NCI-H1105 (cell line): ENCODE measurements around the gene ZFP36L1.

ENCODE experiments used
- DNase-seq: peaks from one replicate; lab custom pipeline; 2025; lab: John Stamatoyannopoulos, UW

ZFP36L1 gene

DNA sequence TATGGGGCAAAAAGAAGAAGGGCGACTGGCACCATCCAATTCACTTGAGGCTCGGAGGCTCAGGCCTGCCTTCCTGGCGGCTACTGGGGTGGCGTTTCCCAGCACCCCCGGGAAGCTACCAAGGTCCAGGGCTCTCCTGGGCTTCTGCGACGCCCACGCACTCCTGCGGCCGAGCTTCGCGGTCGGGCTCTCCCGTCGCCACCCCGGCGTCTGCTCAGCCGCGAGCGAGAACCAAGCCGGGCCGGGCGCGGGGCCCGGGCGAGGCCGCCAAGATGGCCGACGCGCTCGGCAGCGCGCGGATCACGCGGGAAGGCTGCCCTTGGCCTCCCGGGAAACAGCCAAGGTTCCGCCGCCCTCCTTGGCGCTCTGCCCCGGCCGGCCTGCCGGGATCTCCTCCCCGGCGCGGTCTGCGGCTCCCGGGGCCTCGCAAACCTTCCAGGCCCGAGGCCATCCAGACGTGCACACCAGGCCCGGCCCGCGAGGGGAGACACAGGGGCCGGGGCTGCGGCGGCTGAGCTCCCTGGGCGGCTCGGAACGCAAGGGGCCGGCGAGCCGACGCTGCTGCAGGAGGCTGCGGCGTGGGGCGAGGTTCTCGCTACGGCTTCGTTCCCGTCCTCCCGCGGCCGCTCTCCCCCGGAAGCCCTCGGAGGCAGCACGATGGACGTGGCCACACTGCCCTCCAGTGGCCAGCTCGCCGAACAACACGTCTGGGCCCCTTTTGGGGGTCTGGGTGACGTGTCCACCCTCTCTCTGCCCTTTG is 23.5 kb upstream of the ZFP36L1 start:
- peak; percentile 92 for DNase-seq

DNA sequence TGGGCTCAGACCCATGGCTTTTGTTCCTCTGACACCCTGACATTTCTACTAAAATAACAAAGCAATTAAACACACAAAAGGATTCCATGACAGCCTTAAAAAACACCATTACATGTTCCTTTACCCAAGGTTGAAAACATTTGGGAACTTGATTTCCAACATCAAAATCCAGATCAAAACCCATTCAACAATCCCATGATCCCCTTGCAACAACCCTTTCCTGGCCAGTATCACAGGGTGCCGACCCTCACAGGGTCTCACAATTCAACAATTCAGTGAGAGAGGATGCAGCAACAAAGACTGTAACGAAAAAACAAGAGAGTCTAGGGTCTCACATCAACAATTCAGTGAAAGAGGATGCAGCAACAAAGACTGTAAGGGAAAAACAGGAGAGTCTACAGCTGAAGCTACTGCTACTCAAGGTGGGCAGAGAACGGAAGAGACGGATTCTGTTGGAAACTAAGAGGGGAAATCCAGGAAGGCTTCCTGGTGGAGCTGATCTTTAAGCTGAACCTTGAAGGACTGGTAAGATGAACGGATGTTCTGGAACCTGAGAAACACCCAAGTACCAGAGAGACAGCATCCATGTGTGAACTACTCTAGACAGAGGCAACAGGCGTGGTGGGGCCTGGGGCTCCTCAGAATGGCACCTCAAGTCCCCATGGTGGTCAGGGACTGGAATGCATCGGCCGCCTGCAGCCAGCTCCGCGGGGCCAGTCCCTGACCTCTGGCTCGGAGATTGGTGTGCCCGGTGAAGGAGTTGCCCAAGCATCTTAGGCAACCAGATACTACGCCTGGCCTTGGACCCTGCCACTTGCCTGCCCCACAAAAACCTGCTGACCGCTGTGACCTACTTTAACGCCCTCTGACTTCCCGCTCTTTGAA is 22.7 kb upstream of the ZFP36L1 start:
- DNase-seq: no peak

DNA sequence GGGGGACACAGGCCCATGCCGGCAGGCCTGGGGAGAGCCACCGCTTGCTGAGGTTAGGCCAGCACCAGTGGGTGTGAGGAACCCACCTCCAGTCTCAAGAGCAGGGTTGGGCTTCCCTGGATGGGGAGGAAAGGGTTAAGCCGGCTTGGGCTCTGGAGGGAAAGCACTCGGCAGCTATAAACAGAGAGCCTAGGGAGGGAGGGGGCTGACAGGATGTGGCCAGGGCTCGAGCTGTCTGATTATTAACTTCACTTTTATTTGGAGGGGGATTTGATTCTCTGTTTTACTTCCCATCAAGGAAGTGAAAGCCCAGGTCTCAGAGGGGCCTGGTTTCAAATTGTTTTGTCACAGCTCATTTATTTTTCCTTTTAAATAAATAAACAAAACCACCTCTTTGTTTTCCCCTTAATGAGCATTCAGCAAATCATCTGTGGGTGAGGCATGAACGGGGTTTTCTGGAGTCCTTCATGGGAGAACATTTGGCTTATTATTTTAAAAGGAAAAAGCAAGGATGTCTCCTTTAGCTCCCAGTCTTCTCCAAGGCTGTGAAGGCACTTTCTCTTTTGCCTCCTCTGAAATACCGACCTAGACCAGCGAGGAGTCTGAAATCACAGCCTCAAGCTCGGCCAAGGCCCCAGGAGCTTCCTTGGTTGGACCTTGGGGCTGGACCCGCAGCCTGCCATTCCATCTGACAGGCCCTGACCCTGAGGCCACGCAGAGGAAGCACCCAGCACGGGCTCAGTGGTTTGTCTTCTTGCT is 21.9 kb upstream of the ZFP36L1 start:
- DNase-seq: no peak

DNA sequence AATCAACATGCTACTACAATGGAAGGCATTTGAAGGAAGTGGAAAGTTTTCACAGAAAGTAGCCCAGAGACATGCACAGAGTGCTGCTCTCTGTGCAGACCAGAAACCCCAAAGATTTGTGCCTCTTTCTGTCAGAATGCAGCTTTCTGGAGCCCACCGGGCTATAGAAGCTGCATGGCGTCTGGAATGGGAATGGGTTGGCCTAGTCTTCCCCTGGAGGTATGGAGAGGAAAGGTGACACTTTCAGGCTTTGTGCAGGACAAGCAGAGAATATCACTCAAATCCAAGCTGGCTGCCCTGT is 21.3 kb upstream of the ZFP36L1 start:
- DNase-seq: no peak

DNA sequence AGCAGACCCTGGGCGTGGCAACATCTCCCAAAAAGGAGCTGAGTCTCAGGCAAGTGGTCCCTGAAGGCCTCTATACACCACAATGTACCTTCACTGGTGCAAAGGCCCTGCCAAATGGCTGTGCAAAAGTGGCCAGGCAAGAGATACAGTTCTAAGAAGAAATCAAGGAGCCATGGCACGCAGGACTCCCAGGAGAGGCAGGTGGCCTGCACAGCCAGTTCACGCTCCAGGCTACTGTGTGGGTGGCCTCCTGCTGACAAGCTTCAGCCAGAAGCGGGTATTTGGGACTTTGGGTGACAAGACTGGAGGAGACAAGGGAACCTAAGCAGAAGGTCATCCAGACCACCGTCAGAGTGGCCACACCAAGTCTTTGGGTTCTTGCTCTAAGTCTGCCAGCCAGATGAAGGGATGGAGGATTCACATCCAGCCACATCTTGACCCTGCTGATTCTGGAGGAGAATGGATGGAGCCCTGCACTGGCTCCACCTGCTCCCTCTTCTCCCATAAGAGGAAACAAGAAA is 20.5 kb upstream of the ZFP36L1 start:
- DNase-seq: no peak

DNA sequence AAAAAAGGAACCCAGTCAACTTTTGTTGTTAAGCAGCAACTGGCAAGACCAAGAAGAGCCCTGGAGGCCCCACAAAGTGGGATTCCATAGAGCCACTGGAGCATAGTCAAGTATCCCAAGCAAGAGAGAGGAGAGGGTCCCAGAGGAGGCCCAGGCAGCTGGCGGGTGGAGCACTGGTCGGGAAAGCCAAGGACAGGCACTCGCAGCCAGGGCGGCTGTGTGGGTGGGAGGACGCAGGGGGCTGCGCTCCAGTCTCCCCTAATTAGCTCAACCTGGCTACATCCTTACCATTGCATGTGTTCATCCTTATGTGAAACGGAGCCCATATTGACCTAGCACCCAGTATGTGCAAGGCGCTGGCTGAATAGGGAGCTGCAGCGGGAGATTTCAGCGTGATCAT is 18.3 kb upstream of the ZFP36L1 start:
- no peak for DNase-seq

DNA sequence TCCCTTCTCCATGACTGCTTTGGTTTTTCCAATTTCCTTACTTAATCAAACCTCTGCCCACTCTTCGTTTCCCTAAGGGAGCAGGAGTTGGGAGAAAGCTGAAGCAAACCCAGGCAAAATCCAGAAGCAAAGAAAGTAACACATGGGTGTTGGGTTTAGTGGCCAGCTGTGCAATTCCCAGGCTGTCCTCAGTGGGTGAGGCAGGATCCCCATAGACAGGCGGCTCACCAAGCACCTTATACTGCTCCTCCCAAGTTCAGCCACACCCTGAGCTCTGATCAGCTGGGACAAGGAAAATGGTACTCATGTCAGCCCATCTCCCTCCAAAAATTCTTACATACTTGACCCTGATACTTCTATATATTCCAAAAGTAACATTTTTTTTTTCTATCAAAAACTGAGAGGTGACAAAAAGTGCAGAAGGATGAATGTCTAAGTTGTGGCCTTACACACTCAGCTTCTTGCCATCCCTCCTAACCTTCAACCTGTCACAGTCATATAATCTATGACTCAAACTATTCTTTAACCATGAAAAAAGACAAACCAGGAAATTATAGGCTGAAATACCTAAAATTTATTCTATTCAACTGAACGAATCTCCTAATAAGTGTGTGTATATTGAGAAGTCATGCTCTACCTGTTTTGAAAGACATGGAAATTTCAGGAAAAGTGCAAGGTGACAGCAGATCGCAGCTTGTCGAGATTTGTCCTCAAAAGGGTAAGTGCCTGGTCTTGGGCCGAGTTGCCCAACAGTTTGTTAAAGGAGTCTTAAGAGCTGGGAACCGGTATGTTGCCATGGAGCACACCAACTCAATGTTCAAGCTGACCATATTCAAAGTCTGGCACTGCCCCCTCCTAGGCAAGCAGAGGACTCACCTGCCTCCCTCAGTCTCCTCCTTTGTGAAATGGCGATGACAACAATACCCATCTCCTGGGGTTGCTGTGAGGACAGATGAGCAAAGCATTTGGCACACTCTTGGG is 17.6 kb upstream of the ZFP36L1 start:
- DNase-seq: no peak

DNA sequence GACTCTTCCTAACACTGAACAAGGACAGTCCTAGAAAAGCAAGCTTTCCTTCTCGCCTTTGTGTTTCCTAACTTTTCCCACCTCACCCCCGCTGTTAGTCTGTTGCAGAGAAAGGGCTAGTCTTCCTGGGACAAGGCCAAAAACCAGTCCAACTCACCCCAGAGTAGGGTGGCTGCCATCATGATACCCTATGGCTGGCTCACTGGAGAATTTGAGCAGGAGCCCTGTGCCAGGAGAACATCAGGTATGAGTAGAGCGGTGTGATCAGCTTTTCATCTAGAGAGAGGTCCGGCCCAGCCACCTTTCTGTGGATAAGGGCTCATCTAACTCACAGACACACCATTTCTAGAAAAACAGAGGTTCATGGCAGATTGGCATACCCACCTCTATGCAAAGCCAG is 16.7 kb upstream of the ZFP36L1 start:
- DNase-seq: no peak

DNA sequence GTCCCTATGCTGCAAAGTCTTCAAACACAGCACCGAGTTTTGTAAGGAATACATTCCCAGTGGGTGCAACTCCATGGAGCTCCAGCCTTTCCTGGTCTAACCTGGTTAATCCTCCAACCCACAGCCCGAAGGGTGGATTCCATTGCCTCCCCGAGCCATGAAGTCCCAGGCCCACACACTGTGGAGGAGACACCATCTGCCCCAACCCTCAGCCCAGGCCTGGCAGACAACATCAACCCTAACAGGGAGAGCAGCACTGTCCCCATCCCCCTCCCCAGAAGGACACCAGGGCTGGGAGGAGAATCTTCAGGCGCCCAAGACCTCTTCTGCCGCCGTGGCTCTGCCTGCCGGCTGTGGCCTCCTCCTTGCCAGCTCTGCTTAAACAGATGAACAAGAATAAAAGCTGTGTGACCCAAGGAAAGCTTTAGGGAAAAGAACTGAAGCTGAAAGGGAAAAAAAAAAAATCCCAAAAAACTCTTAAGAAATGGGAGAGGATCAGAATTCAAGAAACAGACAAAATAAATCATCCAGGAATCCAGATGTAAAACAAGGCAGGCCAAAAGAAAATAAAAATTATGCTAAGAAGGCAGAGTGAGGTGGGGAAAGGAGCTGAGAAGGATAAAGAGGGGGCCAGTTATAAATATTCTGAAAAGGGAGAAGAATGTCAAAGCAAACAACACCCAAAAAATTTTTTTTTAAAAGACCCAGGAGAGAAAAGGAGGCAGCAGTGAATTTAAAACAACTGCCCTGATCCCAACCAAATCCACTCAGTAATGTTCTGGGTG is 16.0 kb upstream of the ZFP36L1 start:
- no peak for DNase-seq

DNA sequence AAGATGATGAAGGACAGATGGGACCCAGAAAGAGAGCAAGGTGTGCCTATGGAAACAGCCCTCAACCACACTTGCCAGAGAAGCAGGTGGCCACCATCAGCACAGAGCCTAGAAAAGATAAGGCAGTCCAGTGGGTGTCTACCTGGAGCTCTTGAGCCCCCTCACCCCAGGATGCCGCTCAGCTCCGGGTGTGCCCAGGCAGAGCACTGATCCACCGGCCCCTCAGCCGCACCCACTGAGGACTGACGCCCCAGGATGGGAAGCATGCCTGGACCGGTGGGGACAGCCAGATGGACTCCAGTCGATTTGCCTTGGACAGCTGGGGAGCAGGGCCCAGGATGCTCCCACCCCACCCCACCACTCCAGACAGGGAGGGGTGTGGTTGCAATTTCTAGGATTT is 15.1 kb upstream of the ZFP36L1 start:
- no peak for DNase-seq

DNA sequence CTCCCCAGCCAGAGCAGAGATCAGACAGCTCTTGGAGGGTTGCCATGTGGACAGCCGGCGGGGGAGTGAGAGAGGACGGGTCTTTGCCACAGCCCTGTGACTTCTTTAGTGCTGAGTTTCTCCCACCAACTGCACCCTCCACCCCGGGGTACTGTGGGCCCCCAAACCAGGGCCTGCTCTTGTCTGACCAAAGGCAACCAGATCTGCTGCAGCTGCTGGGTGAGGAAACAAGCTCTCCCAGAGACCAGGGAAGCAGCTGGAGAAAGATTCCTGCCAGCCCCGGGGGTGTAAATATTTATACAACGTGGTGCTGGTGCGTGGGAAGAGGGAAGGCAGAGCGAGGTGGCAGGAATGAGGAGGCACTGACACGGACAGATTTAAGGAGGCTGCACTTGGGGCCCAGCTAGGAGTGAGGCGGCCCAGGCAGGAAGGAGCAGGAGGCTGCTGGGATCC is 14.3 kb upstream of the ZFP36L1 start:
- no peak for DNase-seq

DNA sequence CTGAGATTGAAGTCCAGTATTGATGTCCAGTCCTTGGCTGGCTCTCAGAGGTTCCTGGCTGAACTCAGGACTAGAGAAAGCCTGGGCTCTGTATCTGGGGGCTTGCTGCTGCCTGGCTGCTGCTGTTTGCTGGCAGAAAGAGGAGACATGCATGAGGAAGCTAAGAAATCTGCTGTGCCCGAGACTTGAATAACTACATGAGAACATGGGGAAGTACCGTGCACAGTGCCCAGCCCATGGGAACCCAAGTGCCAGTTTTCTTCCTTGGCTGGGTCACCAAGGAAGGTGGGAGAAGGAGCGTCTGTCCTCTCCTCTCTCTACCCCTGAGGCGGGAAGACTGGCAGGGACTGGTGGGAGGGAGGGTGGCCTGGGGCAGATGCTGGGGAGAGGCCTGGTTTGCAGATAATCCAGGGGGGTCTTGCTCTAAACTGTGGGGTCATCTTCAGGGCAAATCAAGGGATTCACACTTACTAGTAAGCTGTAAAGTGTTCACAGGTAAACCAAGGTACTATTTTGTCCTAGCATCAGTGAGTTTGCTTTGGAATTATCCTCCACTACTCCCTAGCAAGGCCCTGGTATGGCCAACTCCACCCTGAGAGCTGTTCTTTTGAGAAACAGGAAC is 13.8 kb upstream of the ZFP36L1 start:
- no peak for DNase-seq

DNA sequence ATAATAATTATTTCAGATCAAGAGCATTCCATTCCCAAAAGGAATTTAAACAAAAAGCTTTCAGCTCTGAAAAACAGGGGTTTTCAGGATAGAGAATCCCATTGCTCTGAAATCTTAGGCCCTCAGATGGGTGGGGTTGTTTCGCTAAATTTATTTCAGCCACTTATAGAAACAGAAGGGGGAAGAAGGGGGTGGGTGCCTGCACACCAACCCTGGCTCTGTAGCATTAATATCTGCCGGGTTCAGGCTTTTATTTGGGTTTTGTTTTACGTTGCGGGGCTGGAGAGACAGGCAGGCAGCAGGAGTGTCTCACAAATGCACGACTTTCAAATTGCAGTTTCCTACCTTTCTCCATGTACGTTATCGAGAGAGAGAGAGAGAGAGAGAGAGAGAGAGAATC is 12.5 kb upstream of the ZFP36L1 start:
- DNase-seq: no peak

DNA sequence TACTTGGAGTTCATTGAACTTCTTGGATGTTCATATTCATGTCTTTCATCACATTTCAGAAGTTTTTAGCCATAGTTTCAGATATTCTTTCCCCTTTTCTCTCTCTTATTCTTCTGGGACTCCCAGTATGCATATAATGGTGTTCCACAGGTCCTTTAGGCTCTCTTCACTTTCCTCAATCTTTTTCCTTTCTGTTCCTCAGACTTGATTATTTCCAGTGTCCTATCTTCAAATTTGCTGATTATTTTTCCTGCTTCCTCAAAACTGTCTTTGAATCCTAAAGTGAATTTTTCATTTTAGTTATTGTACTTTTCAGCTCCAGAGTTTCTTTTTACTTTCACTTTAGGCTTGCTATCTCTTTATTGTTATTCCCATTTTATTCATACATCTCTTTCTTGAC is 8.8 kb upstream of the ZFP36L1 start:
- no peak for DNase-seq

DNA sequence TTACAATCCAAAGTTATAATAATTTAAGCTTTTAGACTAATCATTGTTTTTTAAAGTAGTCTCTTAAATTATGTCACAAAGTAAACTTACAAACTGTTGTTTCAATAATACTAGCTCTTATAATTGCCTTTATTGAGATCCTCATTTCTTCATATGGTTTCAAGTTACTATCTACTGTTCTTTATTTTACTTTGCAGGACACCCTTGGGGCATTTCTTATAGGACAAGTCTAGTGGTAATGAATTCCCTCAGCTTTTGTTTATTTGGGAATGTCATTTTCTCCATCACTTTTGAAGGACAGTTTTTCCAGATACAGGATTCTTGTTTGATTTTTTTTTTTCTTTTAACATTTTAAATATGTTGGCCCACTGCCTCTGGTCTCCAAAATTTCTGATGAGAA is 8.1 kb upstream of the ZFP36L1 start:
- DNase-seq: no peak

DNA sequence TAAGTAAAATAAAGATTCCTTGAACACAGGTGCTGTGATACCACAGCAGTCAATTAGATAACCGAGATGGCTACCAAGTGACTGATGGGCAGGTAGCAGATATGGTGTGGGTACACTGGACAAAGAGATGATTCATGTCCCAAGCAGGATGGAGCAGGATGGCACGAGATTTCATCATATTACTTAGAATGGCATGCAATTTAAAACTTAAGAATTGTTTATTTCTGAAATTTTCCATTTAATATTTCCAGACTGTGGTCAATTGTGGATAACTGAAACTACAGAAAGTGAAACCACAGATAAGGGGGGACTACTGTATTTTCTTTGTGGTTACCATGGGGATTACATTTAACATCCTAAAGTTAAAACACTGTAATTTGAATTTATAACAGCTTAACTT is 7.5 kb upstream of the ZFP36L1 start:
- no peak for DNase-seq

DNA sequence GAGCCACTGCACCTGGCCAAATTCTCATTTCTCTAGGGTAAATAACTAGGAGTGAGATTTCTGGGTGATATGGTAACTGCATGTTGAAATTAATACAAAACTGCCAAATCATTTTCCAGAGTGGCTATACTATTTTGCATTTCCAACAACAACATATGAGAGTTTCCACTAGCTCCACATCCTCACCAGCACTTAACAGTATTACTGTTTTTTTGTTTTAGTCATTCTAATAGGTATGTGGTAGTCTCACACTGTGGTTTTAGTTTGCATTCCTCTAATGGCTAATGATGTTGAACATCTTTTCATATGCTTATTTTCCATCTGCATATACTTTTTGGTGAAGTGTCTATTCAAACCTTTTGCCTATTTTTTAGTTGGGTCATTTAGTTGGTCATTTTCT is 5.8 kb upstream of the ZFP36L1 start:
- no peak for DNase-seq

DNA sequence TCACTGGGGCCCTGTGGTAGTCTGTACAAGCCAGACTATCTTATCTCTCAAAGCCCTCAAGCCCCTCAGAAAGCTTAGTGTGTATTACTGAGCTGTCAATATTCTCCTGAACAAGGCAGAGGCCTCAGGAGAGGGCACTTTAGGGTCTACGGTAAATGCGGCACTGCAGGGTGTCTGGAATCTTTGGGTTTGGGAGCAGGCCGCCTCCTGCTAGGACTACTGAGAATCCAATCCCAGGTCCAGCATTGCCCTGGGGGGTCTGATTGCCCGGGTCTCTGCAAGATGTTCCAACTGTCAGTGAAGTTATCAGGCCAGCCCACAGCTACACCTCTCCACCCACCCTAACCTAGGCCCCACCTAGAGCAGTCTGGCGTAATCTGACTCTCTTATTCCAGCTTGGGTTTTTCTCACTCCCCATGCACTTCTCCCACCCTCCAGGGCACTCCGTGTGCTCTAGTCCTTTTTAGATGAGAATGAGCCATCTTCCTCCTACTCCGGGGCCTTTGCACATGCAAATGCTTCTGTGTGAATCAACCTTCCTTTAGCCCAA is 4.3 kb upstream of the ZFP36L1 start:
- DNase-seq: no peak

DNA sequence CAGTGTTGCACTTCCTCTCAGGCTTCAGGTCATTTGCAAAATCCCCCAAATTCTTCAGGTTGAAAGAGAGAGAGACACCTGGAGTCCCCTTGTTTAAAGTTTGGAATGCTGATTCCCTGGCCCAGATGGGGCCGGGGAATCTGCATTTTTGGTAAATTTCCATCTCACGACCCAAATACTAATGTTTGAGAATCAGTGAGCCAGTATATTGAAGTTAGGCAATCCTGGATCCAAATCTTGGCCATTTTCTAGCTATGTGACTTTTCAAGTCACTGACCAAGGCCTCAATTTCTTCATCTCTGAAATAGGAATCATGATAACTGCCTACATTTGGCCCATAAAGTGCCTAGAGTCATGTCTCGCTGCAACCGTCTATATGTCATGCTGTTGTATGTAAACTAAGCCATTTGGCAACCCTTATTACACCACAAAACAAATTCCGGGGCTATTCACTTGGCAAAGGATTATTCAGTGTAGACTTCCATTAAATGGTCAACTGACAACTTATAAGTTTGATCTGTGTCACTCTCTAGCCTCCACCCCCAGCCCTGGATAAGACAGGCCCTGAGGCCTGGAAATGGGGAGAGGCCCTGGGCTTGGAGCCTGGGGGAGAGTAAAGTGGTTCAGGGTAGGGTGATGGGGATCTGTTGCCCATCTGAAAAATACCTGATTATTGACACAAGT is 3.7 kb upstream of the ZFP36L1 start:
- DNase-seq: no peak
